GM12865 (cell line): ENCODE data around the gene MST1R.

Source experiments
- DNase-seq: peaks from one replicate; pipeline ENCODE4 v3.0.0; 2010; ENCODE audit warnings: low read depth
- H3K4me3 ChIP-seq: 2 replicates; pipeline ENCODE4 v1.5.1; 2011; ENCODE audit warnings: mild to moderate bottlenecking, low read depth, low read length, control low read depth
- CTCF ChIP-seq: IDR thresholded peaks from 2 replicates; pipeline ENCODE4 v1.5.1; 2011; ENCODE audit warnings: low read length, control low read depth, low read depth, inconsistent platforms; ENCODE audit not compliant: insufficient read depth; ENCODE audit errors: missing control alignments

The MST1R gene

GRCh38 chr3:49900491-49901153 is 3.1 kb downstream of the MST1R start:
- no peak for TF ChIP-seq CTCF
- H3K4me3 ChIP-seq = no peak overlapping the region
- DNase-seq = no peak

GRCh38 chr3:49899815-49900214 is 3.9 kb downstream of the MST1R start:
- peak; percentile 39 for DNase-seq
- H3K4me3 ChIP-seq = no peak overlapping the region
- peak; percentile 30 for TF ChIP-seq CTCF

- TF ChIP-seq CTCF = no peak
- no peak overlapping the region for H3K4me3 ChIP-seq
- no peak for DNase-seq
Observed at GRCh38 chr3:49898991-49899390, 4.7 kb downstream of the MST1R start.

- no peak for TF ChIP-seq CTCF
- H3K4me3 ChIP-seq = no peak overlapping the region
- DNase-seq = no peak
Observed at GRCh38 chr3:49896345-49896744, 7.3 kb downstream of the MST1R start.

GRCh38 chr3:49895791-49896190 is 7.9 kb downstream of the MST1R start:
- no peak for TF ChIP-seq CTCF
- no peak overlapping the region for H3K4me3 ChIP-seq
- DNase-seq = no peak

GRCh38 chr3:49889296-49889695 is 14.4 kb downstream of the MST1R start:
- TF ChIP-seq CTCF = no peak
- no peak for DNase-seq
- H3K4me3 ChIP-seq = no peak overlapping the region

- no peak for DNase-seq
- TF ChIP-seq CTCF = no peak
- H3K4me3 ChIP-seq = no peak overlapping the region
Observed at GRCh38 chr3:49886922-49887265, 16.8 kb downstream of the MST1R start.
